A673 (cell line): ENCODE data around the gene ADGRG2. TPM values are rescaled to one million over a fixed set of nuclear protein-coding genes. Genes with fewer than 3 reads are reported as not detected.
A peak's percentile ranks its signal among the peaks of the same experiment; 100 is the strongest.

Source experiments
- BruUV-seq: library from RNA; stranded (reverse); fragments of 400-500 nt; replicated peaks from 2 replicates; lab custom pipeline; 2021; lab: Mats Ljungman, UMichigan
- CTCF ChIA-PET: fragments of 300-600 bp; sonication (Branson Sonifier 250); formaldehyde crosslinking; loops from one replicate; lab custom pipeline; 2022; ENCODE audit warnings: antibody characterized with exemption; lab: Charles Lee
- POLR2A ChIA-PET: fragments of 300-600 bp; sonication (Branson Sonifier 250); formaldehyde crosslinking; loops from one replicate; lab custom pipeline; 2022; ENCODE audit warnings: antibody characterized with exemption; ENCODE audit not compliant: low non-redundant PET; lab: Charles Lee
- DNase-seq: peaks from one replicate; pipeline ENCODE4 v3.0.0-alpha.2; 2015; ENCODE audit warnings: low spot score
- H3K27ac ChIP-seq: fragments of 200-600 bp; sonication (generic); 2 replicates; pipeline ENCODE4 v1.5.1; 2016; ENCODE audit warnings: mixed run types, low read depth, mild to moderate bottlenecking, mixed read lengths, antibody characterized with exemption, low read length; ENCODE audit not compliant: poor library complexity, severe bottlenecking
- H3K27me3 ChIP-seq: fragments of 200-600 bp; sonication (generic); replicated peaks from 2 replicates; pipeline ENCODE4 v1.6.1; 2017; ENCODE audit warnings: mixed run types, low read depth, mild to moderate bottlenecking, mixed read lengths, antibody characterized with exemption, low read length; ENCODE audit not compliant: insufficient read depth, poor library complexity
- H3K36me3 ChIP-seq: fragments of 200-600 bp; sonication (generic); 2 replicates; pipeline ENCODE4 v1.6.1; 2016; ENCODE audit warnings: mixed run types, mild to moderate bottlenecking, mixed read lengths, antibody characterized with exemption, low read length; ENCODE audit not compliant: insufficient read depth, poor library complexity, severe bottlenecking
- H3K4me1 ChIP-seq: fragments of 200-600 bp; sonication (generic); 2 replicates; pipeline ENCODE4 v1.6.1; 2017; ENCODE audit warnings: mixed run types, mild to moderate bottlenecking, mixed read lengths, antibody characterized with exemption, low read length; ENCODE audit not compliant: insufficient read depth, poor library complexity, severe bottlenecking
- H3K4me3 ChIP-seq: fragments of 200-600 bp; sonication (generic); 2 replicates; pipeline ENCODE4 v1.5.1; 2016; ENCODE audit warnings: low read depth, mixed run types, mild to moderate bottlenecking, mixed read lengths, low read length; ENCODE audit not compliant: poor library complexity, severe bottlenecking
- H3K9me3 ChIP-seq: fragments of 200-600 bp; sonication (generic); 2 replicates; pipeline ENCODE4 v1.6.1; 2016; ENCODE audit warnings: mixed run types, low read depth, mild to moderate bottlenecking, mixed read lengths, antibody characterized with exemption, low read length; ENCODE audit not compliant: poor library complexity, severe bottlenecking
- CTCF ChIP-seq: fragments of 300-800, 200-600 bp; sonication (generic); conservative IDR thresholded peaks from 2 replicates; pipeline ENCODE4 v1.5.1; 2017; ENCODE audit warnings: low read depth, mild to moderate bottlenecking, antibody characterized with exemption, low read length, moderate library complexity, mixed read lengths
- EZH2 ChIP-seq: fragments of 200-600 bp; sonication (generic); IDR thresholded peaks from 2 replicates; pipeline ENCODE4 v1.6.1; 2017; ENCODE audit warnings: borderline replicate concordance, low read depth, mild to moderate bottlenecking, mixed read lengths, antibody characterized with exemption, low read length; ENCODE audit not compliant: poor library complexity, severe bottlenecking
- intact Hi-C: fragments of 100-400 bp; cut with micrococcal nuclease; formaldehyde crosslinking; loops from one replicate; pipeline ENCODE4 v1.10.0; 2022; ENCODE audit not compliant: unreplicated experiment
- total RNA-seq: library from RNA; stranded (reverse); gene quantifications from 2 replicates; pipeline ENCODE4 v1.2.3, GENCODE V29; 2021

The ADGRG2 gene
- total RNA-seq, 1 experiment from 2014 or later: 61.3 TPM

GRCh38 chrX:18956303-18957032 lies 165.8 kb downstream of the ADGRG2 start:
- H3K27me3 ChIP-seq: no peaks in the 10 kb centered on the region
- TF ChIP-seq EZH2 (no peak), CTCF (no peak)
- H3K4me1 ChIP-seq: no peaks in the 10 kb centered on the region
- POLR2A ChIA-PET: interaction anchor here (0.7 kb wide), 1 partner anchor 32 kb away, joined by 3 read pairs; no protein-coding TSS in a partner anchor
- no peak for DNase-seq
- H3K9me3 ChIP-seq: no peaks in the 10 kb centered on the region
- intact Hi-C loops: no loop called here
- no TSS peak for BruUV-seq
- H3K27ac ChIP-seq: no peak overlapping the region
- H3K36me3 ChIP-seq: no peaks in the 10 kb centered on the region
- CTCF ChIA-PET: no interaction called here
- no peak overlapping the region for H3K4me3 ChIP-seq

- no peak for TF ChIP-seq EZH2
- TF ChIP-seq CTCF: no peak
- Histone ChIP-seq H3K9me3 (no peaks in the 10 kb centered on the region), H3K27me3 (no peaks in the 10 kb centered on the region), H3K4me1 (no peaks in the 10 kb centered on the region), H3K36me3 (no peaks in the 10 kb centered on the region), H3K27ac (no peak overlapping the region), H3K4me3 (no peak overlapping the region)
- intact Hi-C loops: no loop called here
- POLR2A ChIA-PET: interaction anchor here (0.7 kb wide), 1 partner anchor 32 kb away, joined by 3 read pairs; no protein-coding TSS in a partner anchor
- CTCF ChIA-PET: no interaction called here
- DNase-seq: no peak
- BruUV-seq: no TSS peak
Observed at GRCh38 chrX:18955676-18956075, 166.6 kb downstream of the ADGRG2 start.

- Histone ChIP-seq H3K36me3 (no peaks in the 10 kb centered on the region), H3K9me3 (no peaks in the 10 kb centered on the region), H3K27ac (no peak overlapping the region), H3K4me1 (no peaks in the 10 kb centered on the region), H3K4me3 (no peak overlapping the region), H3K27me3 (no peaks in the 10 kb centered on the region)
- intact Hi-C loops: no loop called here
- CTCF ChIA-PET: no interaction called here
- TF ChIP-seq CTCF (peak; percentile 37), EZH2 (no peak)
- DNase-seq: no peak
- BruUV-seq: no TSS peak
- POLR2A ChIA-PET: no interaction called here
Observed at GRCh38 chrX:18951032-18951431, 171.2 kb downstream of the ADGRG2 start.
